ENCODE measurements around the gene DHRS11.

The DHRS11 gene

GRCh38 chr17:36641331-36641876 lies 49.7 kb downstream of the DHRS11 start:
- DNase-seq: no peak
- no peak for TF ChIP-seq CTCF (IDR thresholded peaks at IDR 0.05)
- peaks cover 0 to 98% of the 10 kb centered on the region in 2 donors for H3K27me3 ChIP-seq
- no peak overlapping the region for H3K27ac ChIP-seq
- H3K36me3 ChIP-seq: no peaks in the 10 kb centered on the region
- H3K4me1 ChIP-seq: peaks cover 0 to 21% (median 17%) of the 10 kb centered on the region in 4 donors
- H3K4me3 ChIP-seq: peak overlapping the region; percentile 25 to 50
- H3K9me3 ChIP-seq: no peaks in the 10 kb centered on the region
- intact Hi-C loops (cut with DNase I; ENCODE audit: low total_unique reads): no loop called here

GRCh38 chr17:36641877-36642845 lies 50.5 kb downstream of the DHRS11 start:
- H3K27me3 ChIP-seq: peaks cover 0 to 100% of the 10 kb centered on the region in 2 donors
- no peaks in the 10 kb centered on the region for H3K36me3 ChIP-seq
- peaks cover 0 to 21% (median 17%) of the 10 kb centered on the region in 4 donors for H3K4me1 ChIP-seq
- no peak for TF ChIP-seq CTCF (IDR thresholded peaks at IDR 0.05)
- peak overlapping the region; percentile 25 to 50 for H3K4me3 ChIP-seq
- no peak for DNase-seq
- intact Hi-C loops (cut with DNase I; ENCODE audit: low total_unique reads): no loop called here
- H3K27ac ChIP-seq: no peak overlapping the region
- no peaks in the 10 kb centered on the region for H3K9me3 ChIP-seq

DNA sequence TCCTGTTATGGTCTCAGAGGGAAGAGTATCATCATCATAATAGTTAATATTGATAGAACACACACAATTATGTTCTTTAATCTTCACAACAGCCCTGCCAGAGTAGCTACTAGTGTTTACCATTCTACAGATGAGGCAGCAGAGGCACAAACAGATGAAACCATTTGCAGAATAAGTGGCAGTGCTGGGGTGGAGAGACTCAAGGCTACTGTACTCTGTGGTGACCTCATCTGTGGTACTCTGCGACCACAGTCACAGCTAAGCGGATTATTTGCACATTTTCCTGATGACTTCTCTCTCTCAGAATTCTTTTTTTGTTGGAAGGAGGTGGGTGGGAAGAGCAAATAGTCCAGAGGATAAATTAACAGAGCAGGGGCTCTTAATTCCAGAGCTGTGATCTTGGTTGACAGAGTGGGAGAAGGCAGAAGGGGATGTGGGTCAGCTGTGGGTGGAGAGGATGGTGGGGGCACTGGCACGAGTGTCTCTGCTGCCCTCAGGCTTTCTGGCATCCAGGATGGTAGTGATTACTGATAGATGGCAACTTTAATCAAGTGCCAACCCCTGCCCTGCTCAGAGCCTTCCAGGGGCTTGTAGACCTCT lies 51.5 kb downstream of the DHRS11 start:
- Histone ChIP-seq H3K4me1 (peaks cover 0 to 21% (median 17%) of the 10 kb centered on the region in 4 donors), H3K36me3 (no peaks in the 10 kb centered on the region), H3K27ac (no peak overlapping the region), H3K4me3 (no peak overlapping the region), H3K9me3 (no peaks in the 10 kb centered on the region), H3K27me3 (peaks cover 0 to 100% of the 10 kb centered on the region in 2 donors)
- DNase-seq: no peak
- no peak for TF ChIP-seq CTCF (IDR thresholded peaks at IDR 0.05)
- intact Hi-C loops (cut with DNase I; ENCODE audit: low total_unique reads): no loop called here

DNA sequence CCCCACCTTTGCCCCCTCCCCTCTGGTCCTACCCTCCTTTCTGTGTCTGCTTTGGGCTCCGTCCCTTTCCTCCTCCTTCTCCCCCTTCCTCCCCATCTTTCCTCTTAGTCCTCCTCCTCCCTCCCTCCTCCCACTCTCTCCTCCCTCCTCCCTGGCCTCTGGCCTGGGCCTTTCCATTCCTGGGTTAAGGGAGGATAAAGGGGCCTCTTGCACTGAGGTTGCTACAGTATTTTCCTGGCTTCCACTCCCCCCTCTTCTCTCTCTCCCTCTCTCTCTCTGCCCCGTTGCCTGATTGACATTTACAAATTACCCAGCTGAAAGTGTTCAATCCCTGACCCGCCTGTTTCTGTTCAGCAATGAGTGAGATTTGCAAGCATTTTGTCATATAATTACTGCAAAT lies 53.7 kb downstream of the DHRS11 start:
- DNase-seq: no peak

More for the DNA sequence above, 53.7 kb downstream of the DHRS11 start:
- Histone ChIP-seq H3K27me3 (peaks cover 0 to 92% of the 10 kb centered on the region in 2 donors), H3K27ac (no peak overlapping the region), H3K4me3 (no peak overlapping the region), H3K9me3 (no peaks in the 10 kb centered on the region), H3K36me3 (no peaks in the 10 kb centered on the region), H3K4me1 (peaks cover 0 to 21% (median 17%) of the 10 kb centered on the region in 4 donors)
- no peak for TF ChIP-seq CTCF (IDR thresholded peaks at IDR 0.05)
- intact Hi-C loops (cut with DNase I; ENCODE audit: low total_unique reads): no loop called here
